ENCODE data around the gene GALNS. TPM values are rescaled to one million over a fixed set of nuclear protein-coding genes. Genes with fewer than 3 reads are reported as not detected.

The GALNS gene
- total and polyA plus RNA-seq, 2 of the 8 experiments (the other 6 are each of a cell fraction or from before 2014, with no cell fraction given): 8.9 to 17.8 TPM

- TF ChIP-seq, protein P1, sequence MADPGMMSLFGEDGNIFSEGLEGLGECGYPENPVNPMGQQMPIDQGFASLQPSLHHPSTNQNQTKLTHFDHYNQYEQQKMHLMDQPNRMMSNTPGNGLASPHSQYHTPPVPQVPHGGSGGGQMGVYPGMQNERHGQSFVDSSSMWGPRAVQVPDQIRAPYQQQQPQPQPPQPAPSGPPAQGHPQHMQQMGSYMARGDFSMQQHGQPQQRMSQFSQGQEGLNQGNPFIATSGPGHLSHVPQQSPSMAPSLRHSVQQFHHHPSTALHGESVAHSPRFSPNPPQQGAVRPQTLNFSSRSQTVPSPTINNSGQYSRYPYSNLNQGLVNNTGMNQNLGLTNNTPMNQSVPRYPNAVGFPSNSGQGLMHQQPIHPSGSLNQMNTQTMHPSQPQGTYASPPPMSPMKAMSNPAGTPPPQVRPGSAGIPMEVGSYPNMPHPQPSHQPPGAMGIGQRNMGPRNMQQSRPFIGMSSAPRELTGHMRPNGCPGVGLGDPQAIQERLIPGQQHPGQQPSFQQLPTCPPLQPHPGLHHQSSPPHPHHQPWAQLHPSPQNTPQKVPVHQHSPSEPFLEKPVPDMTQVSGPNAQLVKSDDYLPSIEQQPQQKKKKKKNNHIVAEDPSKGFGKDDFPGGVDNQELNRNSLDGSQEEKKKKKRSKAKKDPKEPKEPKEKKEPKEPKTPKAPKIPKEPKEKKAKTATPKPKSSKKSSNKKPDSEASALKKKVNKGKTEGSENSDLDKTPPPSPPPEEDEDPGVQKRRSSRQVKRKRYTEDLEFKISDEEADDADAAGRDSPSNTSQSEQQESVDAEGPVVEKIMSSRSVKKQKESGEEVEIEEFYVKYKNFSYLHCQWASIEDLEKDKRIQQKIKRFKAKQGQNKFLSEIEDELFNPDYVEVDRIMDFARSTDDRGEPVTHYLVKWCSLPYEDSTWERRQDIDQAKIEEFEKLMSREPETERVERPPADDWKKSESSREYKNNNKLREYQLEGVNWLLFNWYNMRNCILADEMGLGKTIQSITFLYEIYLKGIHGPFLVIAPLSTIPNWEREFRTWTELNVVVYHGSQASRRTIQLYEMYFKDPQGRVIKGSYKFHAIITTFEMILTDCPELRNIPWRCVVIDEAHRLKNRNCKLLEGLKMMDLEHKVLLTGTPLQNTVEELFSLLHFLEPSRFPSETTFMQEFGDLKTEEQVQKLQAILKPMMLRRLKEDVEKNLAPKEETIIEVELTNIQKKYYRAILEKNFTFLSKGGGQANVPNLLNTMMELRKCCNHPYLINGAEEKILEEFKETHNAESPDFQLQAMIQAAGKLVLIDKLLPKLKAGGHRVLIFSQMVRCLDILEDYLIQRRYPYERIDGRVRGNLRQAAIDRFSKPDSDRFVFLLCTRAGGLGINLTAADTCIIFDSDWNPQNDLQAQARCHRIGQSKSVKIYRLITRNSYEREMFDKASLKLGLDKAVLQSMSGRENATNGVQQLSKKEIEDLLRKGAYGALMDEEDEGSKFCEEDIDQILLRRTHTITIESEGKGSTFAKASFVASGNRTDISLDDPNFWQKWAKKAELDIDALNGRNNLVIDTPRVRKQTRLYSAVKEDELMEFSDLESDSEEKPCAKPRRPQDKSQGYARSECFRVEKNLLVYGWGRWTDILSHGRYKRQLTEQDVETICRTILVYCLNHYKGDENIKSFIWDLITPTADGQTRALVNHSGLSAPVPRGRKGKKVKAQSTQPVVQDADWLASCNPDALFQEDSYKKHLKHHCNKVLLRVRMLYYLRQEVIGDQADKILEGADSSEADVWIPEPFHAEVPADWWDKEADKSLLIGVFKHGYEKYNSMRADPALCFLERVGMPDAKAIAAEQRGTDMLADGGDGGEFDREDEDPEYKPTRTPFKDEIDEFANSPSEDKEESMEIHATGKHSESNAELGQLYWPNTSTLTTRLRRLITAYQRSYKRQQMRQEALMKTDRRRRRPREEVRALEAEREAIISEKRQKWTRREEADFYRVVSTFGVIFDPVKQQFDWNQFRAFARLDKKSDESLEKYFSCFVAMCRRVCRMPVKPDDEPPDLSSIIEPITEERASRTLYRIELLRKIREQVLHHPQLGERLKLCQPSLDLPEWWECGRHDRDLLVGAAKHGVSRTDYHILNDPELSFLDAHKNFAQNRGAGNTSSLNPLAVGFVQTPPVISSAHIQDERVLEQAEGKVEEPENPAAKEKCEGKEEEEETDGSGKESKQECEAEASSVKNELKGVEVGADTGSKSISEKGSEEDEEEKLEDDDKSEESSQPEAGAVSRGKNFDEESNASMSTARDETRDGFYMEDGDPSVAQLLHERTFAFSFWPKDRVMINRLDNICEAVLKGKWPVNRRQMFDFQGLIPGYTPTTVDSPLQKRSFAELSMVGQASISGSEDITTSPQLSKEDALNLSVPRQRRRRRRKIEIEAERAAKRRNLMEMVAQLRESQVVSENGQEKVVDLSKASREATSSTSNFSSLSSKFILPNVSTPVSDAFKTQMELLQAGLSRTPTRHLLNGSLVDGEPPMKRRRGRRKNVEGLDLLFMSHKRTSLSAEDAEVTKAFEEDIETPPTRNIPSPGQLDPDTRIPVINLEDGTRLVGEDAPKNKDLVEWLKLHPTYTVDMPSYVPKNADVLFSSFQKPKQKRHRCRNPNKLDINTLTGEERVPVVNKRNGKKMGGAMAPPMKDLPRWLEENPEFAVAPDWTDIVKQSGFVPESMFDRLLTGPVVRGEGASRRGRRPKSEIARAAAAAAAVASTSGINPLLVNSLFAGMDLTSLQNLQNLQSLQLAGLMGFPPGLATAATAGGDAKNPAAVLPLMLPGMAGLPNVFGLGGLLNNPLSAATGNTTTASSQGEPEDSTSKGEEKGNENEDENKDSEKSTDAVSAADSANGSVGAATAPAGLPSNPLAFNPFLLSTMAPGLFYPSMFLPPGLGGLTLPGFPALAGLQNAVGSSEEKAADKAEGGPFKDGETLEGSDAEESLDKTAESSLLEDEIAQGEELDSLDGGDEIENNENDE (IDR thresholded peaks at IDR 0.05; ENCODE audit: insufficient replicate concordance, low read length): no peak
- TF ChIP-seq SP2 (IDR thresholded peaks at IDR 0.05; ENCODE audit: low read length): no peak
- TF ChIP-seq MAX (IDR thresholded peaks at IDR 0.05): no peak
- TF ChIP-seq CHD1 (IDR thresholded peaks at IDR 0.05; ENCODE audit: low read depth, low read length): no peak
- no peak for TF ChIP-seq BACH1 (IDR thresholded peaks at IDR 0.05; ENCODE audit: low read length)
- TF ChIP-seq RAD21 (IDR thresholded peaks at IDR 0.05 in 1 of 2, conservative IDR thresholded peaks at IDR 0.05 in 1 of 2; ENCODE audit: low read depth in 2 of 2, low read length in 2 of 2): no peak
- TF ChIP-seq JUN (IDR thresholded peaks at IDR 0.05; ENCODE audit: low read depth, low read length): no peak
- TF ChIP-seq POLR2AphosphoS5 (IDR thresholded peaks at IDR 0.05; ENCODE audit: low read depth, low read length): no peak
Measured at GRCh38 chr16:88892065-88892464, 35.3 kb upstream of the GALNS start (continued).
